Stimulated activated CD4-positive, alpha-beta T cell treated with anti-CD3 and anti-CD28 coated beads, Interleukin-2, amount 100 ng/mL, for 24 hours (primary cell): ENCODE measurements around the gene FBLN2.

Experiments used
- DNase-seq, 2 donors: peaks; one replicate each; pipeline ENCODE4 v3.0.0-alpha.2; 2020

Gene FBLN2

DNA sequence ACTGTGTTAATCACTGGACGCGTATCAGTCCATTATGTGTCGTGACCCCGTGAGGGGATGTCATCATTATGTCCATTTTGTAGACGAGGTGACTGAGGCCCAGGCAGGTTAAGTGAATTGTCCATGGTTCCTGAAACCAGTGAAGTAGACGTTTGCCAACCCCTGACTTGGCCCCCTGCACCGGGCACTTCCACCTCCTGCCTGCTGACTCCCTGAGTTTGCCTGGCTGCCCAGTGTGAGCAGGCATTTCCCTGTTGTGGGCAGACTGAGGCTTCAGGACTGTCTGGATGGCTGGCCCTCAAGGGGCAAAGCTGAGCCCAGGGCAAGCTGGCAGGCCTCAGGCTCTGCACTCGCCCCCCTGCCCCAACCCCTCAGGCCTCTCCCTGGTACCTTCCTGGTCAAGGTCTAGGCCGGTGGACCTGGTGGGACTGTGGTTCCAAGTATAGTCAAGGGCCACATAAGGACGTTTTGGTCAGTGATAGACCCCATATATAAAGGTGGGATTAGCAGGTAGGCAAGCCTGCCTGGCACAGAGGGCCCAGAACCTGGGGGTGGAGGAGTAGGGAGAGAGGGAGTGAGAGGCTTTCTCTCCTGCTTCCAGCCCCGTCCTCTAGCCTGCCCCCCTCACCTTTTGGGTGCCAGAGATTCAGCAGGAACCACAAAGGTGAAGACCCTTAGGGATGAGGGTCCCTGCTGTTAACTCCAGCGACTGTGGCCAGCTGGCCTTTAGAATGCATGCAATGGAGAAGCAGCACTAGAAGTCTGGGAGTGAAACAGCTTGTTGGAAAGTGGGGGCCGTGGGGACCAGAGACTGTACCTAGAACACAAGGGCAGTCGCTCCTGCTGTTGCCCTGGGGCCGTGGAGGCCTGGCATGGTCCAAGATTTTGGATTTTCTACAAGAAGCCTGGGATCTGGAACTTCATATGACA is 34.6 kb downstream of the FBLN2 start:
- no peak for DNase-seq

GRCh38 chr3:13584427-13584891 is 35.5 kb downstream of the FBLN2 start:
- DNase-seq: no peak

DNA sequence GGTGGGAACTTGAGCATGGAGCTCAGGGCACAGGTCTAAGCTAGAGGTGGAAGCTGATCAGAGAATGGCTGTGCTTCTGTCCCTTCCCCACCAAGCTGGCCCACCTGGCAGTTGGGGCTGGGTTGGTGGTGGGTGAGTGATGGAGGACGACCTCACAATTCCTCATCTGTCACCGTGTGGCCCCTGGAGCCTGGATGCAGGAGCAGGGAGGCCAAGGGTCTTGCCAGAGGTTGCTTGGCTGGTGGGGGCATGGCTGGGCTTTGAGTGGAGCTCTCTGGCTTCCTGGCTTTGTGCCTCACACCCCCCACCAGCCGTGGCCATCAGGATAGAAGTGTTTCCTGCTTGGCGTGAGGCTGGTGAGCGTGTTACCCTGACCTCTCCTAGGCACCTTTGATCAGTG is 36.0 kb downstream of the FBLN2 start:
- DNase-seq: no peak

GRCh38 chr3:13587442-13587841 is 38.5 kb downstream of the FBLN2 start:
- no peak for DNase-seq

GRCh38 chr3:13588221-13588701 is 39.3 kb downstream of the FBLN2 start:
- DNase-seq: no peak

- DNase-seq: no peak
Measured at GRCh38 chr3:13588993-13589392, 40.1 kb downstream of the FBLN2 start.

GRCh38 chr3:13590841-13591520 is 42.1 kb downstream of the FBLN2 start:
- no peak for DNase-seq

DNA sequence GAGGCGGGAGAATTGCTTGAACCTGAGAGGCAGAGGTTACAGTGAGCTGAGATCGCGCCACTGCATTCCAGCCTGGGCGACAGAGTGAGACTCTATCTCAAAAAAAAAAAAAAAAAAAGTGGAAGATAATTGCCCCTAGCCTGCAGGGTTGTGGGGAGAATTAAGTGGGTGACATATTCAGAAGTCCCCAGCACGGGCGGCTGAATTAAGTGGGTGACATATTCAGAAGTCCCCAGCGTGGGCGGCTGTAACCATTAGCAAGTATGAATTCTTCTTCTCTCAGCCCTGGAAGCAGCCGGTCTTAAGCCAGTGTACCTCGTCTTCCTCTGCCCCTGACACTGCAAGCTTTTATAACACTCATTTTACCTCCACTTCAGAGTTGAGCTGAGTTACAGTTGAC is 44.7 kb downstream of the FBLN2 start:
- DNase-seq: no peak

GRCh38 chr3:13594146-13594545 is 45.2 kb downstream of the FBLN2 start:
- no peak for DNase-seq

DNA sequence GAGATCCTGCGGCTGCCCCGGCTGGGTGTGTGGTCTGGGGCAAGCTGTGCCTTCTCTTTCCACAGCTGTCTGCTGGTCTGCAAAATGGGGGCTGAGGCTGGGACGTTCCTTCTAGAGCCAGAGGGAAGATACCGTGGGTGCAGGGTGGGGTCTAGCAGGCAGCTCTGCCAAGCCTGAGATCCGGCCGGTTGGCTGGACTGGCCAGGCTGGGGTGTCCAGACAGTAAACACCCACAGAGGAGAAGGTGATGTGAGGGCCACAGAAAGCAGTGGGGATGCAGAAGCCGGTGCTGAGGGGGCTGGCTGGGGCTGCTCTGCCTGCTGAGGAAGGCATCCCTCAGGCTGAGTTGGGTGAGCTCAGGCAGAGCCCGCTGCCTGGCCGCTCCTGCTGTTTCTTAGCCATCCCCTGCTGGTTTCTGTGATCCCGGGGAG is 46.1 kb downstream of the FBLN2 start:
- no peak for DNase-seq

- DNase-seq: no peak
Measured at GRCh38 chr3:13595485-13595884, 46.6 kb downstream of the FBLN2 start.

- no peak for DNase-seq
Measured at GRCh38 chr3:13596426-13597205, 47.7 kb downstream of the FBLN2 start.

DNA sequence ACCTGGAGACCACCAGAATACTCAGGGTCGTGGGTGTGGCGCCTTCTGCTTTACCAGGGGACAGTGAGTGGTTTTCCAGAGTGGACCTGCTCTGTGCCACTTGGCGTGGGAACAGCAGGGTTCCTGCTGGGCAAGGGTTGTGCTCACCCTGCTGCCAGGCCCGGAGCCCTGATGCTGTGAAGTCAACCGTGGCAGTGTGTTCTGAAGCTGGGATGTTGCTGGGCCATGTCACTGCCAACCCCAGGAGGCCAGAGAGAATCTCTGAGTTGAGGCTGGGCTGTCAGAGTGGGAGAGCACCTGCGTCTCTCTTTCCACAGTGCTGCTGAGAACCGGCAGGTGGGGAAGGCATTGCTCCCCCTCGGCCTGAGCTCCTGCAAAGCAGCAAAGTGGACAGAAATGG is 48.7 kb downstream of the FBLN2 start:
- no peak for DNase-seq

GRCh38 chr3:13598201-13598600 is 49.3 kb downstream of the FBLN2 start:
- no peak for DNase-seq

DNA sequence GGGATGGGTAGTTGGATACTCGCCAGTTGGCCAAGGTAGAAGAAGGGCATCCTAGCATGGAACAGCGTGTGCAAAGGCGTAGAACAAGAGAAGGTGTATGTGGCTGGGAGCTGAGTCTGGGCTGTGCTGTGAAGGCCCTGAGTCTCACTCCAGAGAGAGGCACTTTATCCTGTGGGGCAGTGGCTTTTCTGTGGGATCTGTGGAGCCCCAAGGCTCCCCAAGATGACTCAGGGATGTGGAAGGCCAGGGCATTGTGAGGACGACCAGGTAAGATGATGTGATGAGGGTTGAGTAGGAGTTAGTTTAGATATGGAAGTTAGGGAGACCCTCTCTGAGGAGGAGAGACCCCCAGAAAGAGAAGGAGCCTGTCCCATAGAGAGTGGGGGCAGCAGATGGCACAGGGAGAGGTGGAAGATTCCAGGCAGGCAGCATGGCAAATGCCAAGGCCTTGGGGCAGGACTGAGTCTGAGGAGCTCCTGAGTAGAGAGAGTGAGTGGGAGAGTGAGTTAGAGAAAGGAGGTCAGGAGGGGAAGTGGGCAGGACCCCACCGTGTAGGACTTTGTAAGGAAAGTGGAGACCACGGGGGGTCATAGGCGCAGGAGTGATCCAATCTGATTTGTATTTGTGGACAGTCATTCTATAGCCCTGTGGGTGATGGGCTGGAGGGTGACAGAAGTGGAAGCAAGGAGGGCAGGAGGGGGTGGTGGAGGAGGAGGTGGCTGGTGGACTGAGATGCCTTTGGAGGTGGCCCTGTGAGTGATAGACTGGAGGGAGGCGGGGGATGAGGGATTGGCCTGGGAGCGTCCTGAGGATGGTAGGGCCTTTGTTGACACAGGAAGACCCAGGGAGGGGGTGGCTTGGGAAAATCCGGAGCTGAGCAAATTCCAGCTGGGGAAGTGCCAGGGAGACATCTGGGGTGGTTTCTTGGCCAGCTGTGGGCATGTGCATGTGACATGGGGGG is 50.3 kb downstream of the FBLN2 start:
- DNase-seq: no peak

- no peak for DNase-seq
Measured at GRCh38 chr3:13599887-13600450, 51.0 kb downstream of the FBLN2 start.

- DNase-seq: no peak
Measured at GRCh38 chr3:13600950-13601691, 52.2 kb downstream of the FBLN2 start.

DNA sequence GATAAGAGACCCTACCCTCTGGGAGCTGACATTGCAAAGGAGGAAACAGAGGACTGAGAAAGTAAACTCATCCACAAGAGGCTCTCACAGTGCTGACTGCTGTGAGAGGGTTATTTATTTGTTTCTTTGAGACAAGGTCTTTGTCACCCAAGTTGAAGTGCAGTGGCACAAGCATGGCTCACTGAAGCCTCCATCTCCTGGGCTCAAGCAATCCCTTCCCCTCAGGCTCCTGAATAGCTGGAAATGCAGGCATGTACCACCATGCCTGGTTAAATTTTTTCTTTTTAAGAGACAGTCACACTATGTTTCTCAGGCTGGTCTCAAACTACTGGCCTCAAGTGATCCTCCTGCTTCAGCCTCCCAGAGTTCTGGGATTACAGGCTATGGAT is 52.8 kb downstream of the FBLN2 start:
- DNase-seq: no peak

DNA sequence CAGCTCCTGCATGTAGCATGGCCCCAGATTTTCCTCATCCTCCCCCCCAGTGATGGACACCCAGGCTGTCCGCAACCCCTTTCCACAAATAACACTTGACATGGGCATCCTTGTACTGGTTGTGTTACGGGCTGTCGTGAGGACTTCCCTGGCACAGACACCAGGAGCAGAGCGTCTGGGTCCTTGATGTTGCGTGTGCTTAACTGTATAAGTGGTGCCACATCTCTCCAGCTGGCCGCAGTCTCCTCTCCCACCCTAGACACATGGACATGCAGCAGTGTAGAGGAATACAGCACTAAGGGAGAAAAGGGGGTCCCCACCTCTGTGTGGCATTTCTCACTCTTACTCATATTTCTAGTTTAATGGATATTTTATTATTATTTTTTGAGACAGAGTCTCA is 56.6 kb downstream of the FBLN2 start:
- DNase-seq: no peak

DNA sequence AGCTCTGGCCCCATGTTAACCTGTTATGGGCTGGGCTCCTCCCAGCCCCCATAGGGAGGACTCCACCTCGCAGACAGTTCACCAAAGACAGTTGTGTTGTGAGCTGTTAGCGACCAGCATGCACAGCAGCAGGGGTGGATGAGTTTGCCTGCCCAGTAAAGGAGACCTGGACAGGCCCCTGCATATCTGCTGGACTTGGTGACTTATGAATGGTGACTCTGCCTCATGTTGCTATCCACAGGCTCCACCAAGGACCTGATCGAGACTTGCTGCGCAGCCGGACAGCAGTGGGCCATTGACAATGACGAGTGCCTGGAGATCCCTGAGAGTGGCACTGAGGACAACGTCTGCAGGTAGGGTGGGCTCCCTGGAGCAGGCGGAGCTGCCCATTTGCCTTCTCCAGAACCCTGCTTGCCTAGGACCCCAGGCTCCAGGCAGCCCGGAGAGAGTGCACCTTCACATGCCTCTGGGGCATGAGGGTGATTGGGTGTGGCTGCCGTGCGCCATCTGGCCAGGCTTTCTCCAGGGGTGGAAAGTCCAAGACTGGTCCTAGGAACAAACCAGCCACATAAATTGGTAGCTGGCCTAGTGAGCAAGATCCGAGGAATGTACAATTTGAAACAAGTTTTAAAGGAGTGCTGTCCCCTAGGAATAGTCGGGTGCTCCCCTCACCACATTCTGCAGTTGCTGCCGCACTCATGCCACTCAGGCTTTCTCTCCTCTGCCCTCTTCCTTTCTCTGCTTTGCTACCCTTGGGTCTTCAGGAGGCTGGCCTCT is 59.1 kb downstream of the FBLN2 start:
- DNase-seq: no peak
